OCI-LY7 (cell line): ENCODE data around the gene ELOVL1.

ENCODE experiments used
- CTCF ChIP-seq: fragments of 200-600 bp; sonication (generic); conservative IDR thresholded peaks from 2 replicates; pipeline ENCODE4 v1.5.1; 2014; ENCODE audit warnings: mild to moderate bottlenecking, antibody characterized with exemption, low read length, moderate library complexity, mixed read lengths
- EZH2phosphoT487 ChIP-seq: fragments of 200-600 bp; sonication (generic); IDR thresholded peaks from 2 replicates; pipeline ENCODE4 v1.6.1; 2018; ENCODE audit warnings: low read depth, borderline replicate concordance, mild to moderate bottlenecking, mixed run types, antibody characterized with exemption, low read length, moderate library complexity, mixed read lengths

DNA sequence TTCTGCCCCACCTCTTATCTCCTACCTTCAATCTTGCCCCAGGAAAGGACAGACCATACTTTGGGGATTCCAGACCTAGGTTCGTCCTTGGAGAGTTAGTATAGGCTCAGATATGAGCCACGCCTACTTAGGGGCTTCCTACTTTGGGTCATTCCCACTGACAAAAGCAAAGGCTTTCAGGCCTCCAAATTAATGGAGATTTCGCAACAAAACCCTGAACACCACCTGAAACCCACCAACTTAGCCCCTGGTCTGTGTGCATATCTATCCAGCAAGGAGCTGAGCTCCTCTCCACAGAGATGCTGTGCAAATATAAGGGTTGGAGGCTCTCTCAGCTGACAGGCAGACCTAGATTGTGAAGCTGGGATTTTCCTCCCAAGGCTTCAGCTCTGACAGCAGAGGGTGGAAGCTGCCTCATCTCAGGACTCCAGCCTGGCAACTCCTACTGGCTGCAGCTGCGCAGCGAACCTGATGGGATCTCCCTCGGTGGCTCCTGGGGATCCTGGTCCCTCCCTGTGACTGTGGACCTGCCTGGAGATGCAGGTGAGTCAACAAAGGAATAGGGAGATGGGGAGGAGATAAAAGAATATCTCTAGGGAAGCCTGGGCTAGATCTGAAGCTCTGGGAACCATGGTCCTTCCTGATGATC is 28.1 kb downstream of the ELOVL1 start:
- TF ChIP-seq CTCF = no peak
- TF ChIP-seq EZH2phosphoT487 = no peak
